Ishikawa (cell line): ENCODE measurements around the gene CELSR2.

Source experiments
- CEBPB ChIP-seq: IDR thresholded peaks from 2 replicates; pipeline ENCODE4 v1.6.1; 2012
- CREB1 ChIP-seq: IDR thresholded peaks from 2 replicates; pipeline ENCODE4 v1.6.1; 2012; ENCODE audit warnings: low read depth
- EGR1 ChIP-seq: IDR thresholded peaks from 2 replicates; pipeline ENCODE4 v1.6.1; 2012
- EP300 ChIP-seq: IDR thresholded peaks from 2 replicates; pipeline ENCODE4 v1.6.1; 2012; ENCODE audit warnings: borderline replicate concordance
- FOXM1 ChIP-seq: IDR thresholded peaks from 2 replicates; pipeline ENCODE4 v1.6.1; 2012; ENCODE audit warnings: low read depth, borderline replicate concordance
- MAX ChIP-seq: IDR thresholded peaks from 2 replicates; pipeline ENCODE4 v1.6.1; 2012
- NFIC ChIP-seq: IDR thresholded peaks from 2 replicates; pipeline ENCODE4 v1.6.1; 2012
- RAD21 ChIP-seq: IDR thresholded peaks from 2 replicates; pipeline ENCODE4 v1.6.1; 2012; ENCODE audit warnings: low read depth
- REST ChIP-seq: IDR thresholded peaks from 2 replicates; pipeline ENCODE4 v1.6.1; 2012; ENCODE audit warnings: low read depth, mild to moderate bottlenecking
- TAF1 ChIP-seq: IDR thresholded peaks from 2 replicates; pipeline ENCODE4 v1.6.1; 2012; ENCODE audit warnings: low read depth, mild to moderate bottlenecking
- TCF12 ChIP-seq: IDR thresholded peaks from 2 replicates; pipeline ENCODE4 v1.6.1; 2012; ENCODE audit warnings: low read depth
- TEAD4 ChIP-seq: IDR thresholded peaks from 2 replicates; pipeline ENCODE4 v1.6.1; 2012
- USF1 ChIP-seq: IDR thresholded peaks from 2 replicates; pipeline ENCODE4 v1.6.1; 2012
- YY1 ChIP-seq: IDR thresholded peaks from 2 replicates; pipeline ENCODE4 v1.6.1; 2012; ENCODE audit warnings: low read depth
- ZBTB7A ChIP-seq: IDR thresholded peaks from 2 replicates; pipeline ENCODE4 v1.6.1; 2012; ENCODE audit warnings: low read depth

Gene CELSR2

GRCh38 chr1:109259674-109260557 is 10.6 kb downstream of the CELSR2 start:
- TF ChIP-seq REST (no peak), TCF12 (no peak), TEAD4 (no peak), EGR1 (no peak), EP300 (no peak), YY1 (no peak), ZBTB7A (no peak)

- TF ChIP-seq FOXM1 (no peak), TEAD4 (no peak), NFIC (no peak), EP300 (no peak), REST (no peak), TCF12 (no peak), MAX (no peak), CREB1 (no peak), YY1 (no peak), TAF1 (no peak), CEBPB (no peak), ZBTB7A (no peak), USF1 (no peak), EGR1 (no peak), RAD21 (no peak)
Observed at GRCh38 chr1:109261006-109261405, 11.7 kb downstream of the CELSR2 start.

- TF ChIP-seq ZBTB7A = no peak
Observed at GRCh38 chr1:109261578-109261977, 12.2 kb downstream of the CELSR2 start.

GRCh38 chr1:109262231-109263055 is 13.1 kb downstream of the CELSR2 start:
- TF ChIP-seq TEAD4 (no peak), EP300 (no peak), CREB1 (no peak), EGR1 (no peak), CEBPB (no peak), YY1 (no peak), REST (no peak), ZBTB7A (no peak), RAD21 (no peak), FOXM1 (no peak), MAX (no peak), TAF1 (no peak), TCF12 (no peak), NFIC (no peak), USF1 (no peak)
